ENCODE data around the gene ZNF174.

- TF ChIP-seq, protein P1, sequence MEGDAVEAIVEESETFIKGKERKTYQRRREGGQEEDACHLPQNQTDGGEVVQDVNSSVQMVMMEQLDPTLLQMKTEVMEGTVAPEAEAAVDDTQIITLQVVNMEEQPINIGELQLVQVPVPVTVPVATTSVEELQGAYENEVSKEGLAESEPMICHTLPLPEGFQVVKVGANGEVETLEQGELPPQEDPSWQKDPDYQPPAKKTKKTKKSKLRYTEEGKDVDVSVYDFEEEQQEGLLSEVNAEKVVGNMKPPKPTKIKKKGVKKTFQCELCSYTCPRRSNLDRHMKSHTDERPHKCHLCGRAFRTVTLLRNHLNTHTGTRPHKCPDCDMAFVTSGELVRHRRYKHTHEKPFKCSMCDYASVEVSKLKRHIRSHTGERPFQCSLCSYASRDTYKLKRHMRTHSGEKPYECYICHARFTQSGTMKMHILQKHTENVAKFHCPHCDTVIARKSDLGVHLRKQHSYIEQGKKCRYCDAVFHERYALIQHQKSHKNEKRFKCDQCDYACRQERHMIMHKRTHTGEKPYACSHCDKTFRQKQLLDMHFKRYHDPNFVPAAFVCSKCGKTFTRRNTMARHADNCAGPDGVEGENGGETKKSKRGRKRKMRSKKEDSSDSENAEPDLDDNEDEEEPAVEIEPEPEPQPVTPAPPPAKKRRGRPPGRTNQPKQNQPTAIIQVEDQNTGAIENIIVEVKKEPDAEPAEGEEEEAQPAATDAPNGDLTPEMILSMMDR (conservative IDR thresholded peaks at IDR 0.05; ENCODE audit: low read length): no peak
- TF ChIP-seq EZH2phosphoT487 (IDR thresholded peaks at IDR 0.05; ENCODE audit: borderline replicate concordance, low read depth, low read length): no peak
Measured at GRCh38 chr16:3401719-3402397, 843 bp downstream of the ZNF174 start.
